HG03095 (cell line): ENCODE data around the gene APOBEC3H.

Source experiments
- ATAC-seq: cut with Tn5 transposase; IDR thresholded peaks from one replicate; pipeline ENCODE4 v1.9.1; 2021; ENCODE audit warnings: moderate library complexity; ENCODE audit not compliant: unreplicated experiment

APOBEC3H gene

DNA sequence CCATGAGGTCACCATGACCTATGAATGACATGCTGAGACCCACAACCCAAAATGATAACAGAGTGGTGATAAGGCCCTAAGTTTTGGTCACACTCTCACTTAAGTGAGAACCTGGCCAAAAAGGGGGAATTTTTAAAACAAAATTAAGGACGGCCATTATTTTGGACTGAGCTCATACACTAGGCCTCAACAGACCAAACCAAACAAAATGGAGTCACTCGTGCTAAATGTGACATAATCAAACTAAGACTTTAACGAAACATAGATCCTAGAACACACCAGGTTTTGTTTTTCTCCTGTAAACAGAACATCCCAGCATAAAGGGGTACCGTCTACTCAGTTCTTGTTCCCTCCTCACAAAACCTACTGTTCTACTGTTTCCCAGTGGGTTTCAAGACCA, 11.4 kb downstream of the APOBEC3H start:
- no peak for ATAC-seq

DNA sequence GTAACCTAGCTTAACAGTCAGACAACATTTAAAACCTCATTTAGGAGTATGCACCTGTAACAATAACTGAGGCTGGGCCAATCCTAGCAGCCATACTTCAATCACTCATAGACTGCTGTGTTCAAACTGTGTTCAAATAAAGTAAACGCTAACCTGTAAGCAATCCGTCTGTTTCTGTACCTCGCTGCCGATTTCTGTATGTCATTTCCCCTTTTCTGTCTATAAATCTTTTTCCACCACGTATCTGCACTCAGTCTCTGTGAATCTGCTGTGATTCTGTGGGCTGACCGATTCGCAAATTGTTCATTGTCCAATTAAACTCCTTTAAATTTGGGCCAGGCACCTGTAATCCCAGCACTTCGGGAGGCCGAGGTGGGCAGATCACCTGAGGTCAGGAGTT, 12.3 kb downstream of the APOBEC3H start:
- ATAC-seq, result no peak

DNA sequence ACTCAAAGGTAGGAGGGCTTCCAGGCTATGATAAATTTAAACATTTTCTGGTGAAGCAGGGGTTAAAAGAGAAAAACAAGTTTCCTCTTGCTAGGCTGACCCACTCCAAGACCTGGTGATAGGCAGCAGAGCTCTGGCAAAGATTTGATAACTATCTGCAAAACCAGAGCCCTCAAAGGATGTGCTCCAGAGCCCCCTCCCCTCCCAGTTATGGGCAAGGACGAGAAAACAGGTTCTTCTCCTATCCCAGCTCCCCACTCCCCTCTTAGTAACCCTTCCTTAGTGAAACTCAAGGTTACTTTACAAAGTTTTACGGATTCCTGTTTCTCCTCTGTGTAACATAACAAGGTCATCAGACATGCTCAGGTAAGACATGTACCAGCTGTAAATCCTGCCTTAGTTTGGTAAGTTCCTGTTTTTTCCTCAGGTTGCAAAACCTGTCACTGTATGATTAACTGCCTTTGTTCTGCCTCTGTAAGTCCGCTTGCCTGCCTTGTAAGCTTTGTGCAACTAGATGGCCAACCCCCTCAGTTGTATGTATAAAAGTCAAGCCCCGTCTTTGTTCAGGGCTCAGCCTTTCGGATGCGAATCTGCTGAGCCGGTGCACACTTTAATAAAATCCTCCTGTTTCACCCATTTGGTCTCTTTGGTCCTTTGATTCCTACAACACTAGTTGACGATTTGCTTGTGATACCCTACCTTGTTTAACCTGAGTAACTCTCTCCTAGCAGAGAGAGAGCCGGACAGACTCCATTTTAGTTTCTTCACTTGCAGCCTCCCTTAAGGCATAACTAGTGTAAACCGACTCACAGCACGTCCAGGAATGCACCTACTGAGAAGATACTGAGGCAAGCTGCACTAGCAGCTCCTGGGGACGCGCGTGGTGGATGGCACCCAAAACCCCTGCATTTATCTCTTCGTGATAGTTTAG, 13.9 kb downstream of the APOBEC3H start:
- ATAC-seq, result no peak

DNA sequence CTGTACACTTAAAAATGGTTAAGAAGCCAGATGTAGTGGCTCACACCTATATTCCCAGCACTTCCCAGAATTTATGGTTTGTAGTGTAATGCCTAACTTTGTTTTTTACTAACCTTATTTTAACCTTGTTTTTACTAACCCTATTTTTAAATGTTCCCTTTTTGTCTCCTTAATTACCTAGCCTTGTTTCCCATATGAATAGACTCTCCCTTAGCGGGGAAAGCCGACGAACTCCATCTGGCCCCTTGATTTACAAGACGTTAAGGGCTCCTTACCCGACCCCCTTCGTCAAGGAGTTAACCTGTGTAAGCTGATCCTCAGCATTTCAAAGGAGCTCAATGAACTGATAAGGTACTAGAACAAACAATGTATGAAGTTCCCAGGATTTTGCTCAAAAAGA, 17.1 kb downstream of the APOBEC3H start:
- no peak for ATAC-seq

DNA sequence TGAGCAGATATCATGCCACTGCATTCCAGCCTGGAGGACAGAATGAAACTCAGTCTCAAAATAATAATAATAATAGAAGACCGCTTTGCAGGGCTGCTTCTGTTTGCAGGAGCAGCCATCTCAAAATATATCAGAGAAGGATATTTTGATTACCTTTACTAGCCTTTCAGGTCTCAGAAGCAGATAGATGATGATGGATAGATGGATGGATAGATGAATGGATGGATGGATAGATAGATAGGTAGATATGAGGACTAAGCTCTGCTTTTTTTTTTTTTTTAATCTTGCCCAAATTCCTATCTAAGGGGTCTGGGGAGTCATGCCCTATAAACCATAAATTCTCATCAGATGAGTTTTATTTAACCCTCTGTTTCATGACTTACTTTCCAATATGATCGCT, 18.5 kb downstream of the APOBEC3H start:
- no peak for ATAC-seq

DNA sequence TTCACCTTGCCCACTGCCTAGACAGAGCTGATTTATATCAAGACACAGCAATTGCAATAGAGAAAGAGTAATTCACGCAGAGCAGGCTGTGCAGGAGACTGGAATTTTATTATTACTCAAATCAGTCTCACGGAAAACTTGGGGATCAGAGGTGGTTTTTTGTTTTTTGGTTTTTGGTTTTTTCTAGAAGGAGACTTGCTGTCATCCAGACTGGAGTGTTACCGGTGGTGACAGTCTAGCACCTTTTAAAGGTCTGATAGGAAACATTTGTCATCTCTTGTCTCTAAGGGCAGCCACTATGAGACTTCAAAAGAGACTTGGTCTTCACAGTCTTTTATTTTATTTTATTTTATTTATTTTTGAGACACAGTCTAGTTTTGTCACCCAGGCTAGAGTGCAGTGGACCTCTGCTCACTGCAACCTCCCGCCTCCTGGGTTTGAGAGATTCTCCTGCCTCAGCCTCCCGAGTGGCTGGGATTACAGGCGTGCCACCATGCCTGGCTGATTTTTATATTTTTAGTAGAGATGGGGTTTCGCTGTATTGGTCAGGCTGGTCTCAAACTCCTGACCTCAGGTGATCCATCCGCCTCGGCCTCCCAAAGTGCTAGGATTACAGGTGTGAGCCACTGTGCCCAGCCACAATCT, 19.1 kb downstream of the APOBEC3H start:
- ATAC-seq, result no peak

DNA sequence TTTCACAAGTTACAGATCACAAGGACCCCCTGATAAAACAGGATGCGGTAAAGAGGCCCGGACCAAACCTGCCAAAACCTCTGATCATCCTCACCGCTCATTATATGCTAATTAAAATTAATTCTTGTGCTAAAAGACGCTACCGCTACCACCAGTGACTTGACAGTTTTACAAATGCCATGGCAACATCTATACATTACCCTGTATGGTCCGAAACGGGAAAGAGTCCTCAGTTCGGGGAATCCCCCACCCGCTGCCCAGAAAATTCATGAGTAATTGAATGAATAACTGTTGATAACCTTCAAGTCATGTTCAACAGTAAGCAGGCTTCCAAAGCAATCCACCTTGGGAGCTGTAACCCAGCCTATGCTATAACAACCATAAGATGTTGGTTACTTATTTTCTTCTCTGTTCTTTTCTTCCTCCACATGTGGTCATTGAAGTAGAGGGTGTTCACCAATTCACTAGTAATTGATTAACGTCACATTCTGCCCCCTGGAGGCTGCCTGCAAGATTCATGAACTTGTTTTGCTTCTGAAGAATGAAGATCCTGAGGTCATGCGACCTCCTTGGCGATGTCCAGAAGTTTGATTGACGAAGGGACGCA, 20.6 kb downstream of the APOBEC3H start:
- ATAC-seq, result no peak

DNA sequence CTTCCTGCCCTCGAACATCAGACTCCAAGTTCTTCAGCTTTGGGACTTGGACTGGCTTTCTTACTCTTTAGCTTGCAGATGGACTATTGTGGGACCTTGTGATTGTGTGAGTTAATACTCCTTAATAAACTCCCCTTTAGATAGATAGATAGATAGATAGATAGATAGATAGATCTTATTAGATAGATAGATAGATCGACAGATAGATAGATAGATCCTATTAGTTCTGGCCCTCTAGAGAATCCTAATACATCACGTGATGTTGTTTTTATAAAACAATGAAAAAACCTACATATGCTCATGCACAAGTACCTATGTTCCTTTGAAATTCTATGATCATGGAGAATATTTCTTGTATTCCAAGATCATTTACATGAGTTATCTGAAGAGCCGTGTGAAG, 23.9 kb downstream of the APOBEC3H start:
- no peak for ATAC-seq

DNA sequence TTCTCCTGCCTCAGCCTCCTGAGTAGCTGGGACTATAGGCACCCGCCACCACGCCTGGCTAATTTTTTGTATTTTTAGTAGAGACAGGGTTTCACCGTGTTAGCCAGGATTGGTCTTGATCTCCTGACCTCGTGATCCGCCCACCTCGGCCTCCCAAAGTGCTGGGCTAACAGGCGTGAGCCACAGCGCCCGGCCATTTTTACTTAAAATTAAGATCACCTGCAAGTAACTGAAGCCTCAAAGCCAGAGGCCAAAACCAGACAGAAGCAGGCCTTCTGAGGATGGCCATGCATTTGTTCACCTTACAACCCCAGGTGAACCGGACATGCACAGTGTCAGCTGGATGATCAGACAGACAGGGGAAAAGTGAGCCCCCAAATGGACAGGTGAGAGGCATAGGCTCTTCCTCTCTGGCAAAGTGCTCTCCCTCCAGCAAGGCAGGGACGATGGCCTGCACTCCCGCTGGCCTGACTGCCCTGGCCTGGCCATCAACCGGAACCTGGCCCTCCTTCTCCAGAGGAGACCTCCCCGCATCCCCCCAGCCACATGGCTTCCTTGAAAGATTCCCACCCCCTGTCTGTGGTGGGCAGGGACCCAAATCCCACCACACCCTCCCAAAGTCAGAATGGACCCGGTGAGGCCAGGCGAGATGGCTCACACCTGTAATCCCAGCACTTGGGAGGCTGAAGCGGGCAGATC, 25.9 kb downstream of the APOBEC3H start:
- ATAC-seq, result no peak

DNA sequence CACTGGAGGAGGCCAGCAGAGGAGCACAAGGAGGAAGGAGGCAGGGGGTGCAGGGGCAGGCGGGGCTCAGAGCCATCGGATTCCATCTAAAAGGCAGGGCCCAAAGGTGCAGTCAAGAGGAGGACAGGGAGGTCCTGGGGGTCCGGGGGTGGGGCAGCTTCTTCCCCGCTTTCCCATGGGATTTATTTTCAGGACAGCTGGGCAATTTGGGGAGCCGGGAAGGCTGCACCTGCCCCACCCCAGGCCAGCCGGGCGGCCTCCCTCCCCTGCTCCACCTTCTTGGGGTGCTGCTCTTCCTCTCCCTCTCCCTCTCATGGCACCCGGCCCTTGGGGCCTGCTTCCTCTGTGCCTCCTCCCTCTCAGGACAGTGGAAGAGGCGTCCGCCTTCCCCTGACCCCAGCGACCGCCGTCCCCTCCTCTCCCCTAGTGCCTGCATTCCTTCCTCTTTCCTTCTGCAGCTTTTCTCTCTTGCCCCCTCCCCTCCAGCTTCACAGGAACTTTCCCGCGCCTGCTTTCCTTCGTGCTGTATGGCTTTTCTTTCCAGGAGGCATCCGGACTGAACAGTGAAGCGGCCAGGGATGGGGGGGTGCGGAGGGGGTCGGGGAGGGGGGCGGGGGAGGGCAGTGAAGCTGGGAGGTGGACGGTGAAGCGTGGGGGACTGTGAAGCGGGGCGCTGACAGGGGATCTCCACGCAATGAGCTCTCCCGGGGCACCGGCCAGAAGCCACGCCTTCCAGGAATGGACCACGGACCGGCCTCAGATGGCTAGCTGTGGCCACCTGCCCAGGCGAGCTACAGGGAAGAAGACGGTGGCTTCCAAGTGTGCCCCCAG, 26.9 kb downstream of the APOBEC3H start:
- ATAC-seq, result no peak

DNA sequence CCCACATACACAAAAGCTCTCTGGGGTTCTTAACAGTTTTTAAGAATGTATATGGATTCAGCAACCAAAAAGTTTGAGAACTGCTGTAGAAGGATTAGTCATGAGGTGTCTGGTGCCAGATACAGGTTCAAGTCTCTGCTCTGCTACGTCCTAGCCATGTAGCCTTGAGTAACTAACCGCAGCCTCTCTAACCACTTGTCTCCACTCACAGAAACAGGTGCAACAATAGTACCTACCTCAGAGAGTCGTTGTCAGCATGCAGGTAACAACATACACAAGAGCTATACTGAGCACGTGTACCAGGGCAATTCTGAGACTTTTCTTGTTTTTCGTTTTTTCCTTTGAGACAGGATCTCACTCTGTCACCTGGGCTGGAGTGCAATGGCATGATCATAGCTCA, 28.6 kb downstream of the APOBEC3H start:
- ATAC-seq, result no peak

DNA sequence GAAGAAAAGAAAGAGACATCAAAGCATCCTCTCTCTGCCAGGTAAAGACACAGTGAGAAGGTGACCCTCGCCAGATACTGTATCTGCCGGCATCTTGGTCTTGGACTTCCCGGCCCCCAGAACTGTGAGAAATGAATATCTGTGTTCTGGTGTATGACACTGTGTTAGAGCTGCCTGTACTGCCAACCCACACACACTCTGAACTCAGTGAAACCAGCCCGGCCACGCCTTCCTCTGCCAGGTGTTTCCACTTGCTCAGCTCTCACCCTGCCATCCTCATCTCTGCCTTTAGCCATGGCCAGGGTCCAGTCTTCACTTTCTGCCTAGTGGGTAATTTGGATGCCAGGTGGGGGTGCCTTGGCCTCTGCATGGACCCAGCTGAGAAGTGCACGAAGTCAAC, 31.5 kb downstream of the APOBEC3H start:
- no peak for ATAC-seq

DNA sequence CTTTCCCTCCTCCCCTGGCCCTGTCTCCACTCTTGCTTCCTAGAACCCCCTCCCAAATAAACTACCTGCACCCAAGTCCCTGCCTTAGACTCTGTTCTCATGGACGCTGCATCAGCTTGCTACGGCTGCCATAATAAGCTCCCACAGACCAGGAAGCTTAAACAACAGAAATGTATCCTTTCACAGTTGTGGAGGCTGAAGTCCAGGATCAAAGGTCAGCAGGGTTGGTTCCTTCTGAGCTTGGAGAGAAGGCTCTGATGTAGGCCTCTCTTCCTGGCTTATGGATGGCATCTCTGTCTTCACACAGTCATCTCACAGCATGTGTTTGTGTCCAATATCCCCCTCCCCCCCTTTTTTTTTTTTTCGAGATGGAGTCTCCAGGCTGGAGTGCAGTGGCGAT, 32.0 kb downstream of the APOBEC3H start:
- ATAC-seq, result no peak

DNA sequence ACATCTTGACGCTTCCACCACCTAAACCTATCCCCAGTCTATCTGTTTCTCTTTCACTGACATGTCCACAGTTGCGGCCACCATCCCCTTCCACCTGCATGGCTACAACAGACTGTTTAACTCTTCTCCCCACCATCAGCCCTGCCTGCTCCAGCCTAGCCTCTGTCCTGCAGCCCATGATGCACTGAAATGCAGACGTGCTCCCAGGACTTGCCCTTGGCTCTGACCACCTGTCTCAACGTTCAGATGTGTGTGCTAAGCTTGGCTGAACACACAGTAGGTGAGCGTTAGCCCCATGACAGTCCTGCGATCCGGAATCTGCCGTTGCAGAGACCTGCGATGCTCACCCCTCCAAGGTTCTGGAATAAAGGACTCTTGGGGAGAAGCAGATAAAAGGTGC, 32.7 kb downstream of the APOBEC3H start:
- ATAC-seq, result no peak

DNA sequence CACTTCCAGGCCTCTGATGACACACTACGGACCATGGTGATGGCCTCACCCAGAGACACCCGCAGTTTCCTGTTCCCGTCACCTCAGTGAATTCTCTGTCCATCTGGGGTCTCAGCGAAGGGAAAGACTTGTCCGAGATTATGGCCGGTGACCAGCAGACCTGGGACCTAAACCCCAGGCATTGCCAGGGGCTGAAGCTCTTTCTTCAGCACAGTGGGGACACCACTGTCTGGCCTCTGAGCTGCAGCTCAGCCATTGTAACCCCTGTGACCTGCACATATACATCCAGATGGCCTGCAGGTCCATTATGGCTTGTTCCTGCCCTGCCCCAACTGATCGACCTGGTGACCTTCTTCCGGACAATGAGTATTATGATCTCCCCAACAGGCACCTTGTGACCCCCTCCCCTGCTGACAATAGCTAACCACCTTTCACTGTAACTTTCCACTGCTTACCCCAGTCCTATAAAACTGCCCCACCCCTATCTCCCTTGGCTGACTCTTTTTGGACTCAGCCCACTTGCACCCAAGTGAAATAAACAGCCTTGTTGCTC, 33.2 kb downstream of the APOBEC3H start:
- no peak for ATAC-seq

DNA sequence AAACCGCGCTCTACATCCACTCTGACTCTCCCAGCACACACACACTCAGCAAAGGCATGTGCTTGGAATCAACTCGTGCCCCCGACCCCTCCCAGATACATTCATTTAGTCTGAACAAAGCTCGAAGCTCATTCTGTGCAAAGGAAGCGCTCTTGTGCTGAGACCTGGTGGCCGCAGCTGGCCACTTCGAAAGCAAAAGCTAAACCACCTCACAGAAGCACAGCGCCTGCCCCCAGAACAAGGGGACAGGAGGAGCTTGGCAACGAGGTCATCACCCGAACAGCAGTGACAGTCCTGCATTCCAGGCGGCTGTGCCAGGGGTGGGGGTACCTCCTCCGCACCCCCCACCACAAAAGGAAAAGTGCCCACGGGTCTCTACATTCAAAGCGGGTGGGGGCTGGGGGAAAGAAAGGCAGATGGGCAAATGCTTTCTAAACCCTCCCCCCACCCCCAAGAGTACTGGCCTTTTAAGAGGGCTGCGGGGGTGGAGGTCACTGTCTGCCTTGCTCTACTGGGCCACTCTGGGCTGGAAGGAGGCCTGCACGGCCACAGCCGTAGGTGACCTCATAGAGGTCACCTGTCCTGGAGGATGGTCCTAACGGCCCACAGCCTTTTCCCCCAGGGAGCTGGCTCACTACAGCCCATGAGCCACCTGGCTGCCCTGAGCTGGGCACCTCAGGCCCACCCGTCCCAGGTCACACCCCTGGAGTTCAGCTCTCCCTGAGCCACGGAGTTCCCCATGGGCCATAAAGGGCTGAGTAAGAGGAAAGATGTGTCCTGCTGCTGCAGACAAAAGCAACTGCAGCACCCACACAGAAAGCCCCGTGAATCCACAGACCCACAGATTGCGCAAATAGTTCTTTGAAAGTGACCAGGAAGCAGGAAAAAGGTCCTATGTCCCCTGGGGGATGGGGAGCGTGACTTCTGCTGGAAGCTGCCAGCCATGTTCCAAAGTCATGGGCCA, 34.1 kb downstream of the APOBEC3H start:
- ATAC-seq, result no peak

DNA sequence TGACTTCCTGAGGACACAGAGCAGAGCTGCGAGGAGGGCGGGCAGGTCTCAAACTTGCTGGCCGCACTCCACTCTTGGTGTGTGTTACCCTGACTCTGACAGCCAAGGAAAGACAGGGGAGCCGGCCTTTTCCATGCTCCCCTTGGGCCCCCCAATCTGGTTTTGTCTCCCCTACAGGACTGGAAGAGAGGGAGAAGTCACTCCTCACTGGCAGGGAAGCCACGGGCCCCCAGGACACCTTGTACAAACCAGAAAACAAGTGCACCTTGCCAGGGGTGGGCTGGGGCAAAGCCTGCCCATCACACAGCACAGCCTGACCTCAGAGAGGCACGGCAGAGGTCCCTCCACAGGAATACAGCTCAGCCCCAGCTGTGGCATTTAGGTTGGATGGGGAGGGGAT, 35.2 kb downstream of the APOBEC3H start:
- ATAC-seq, result no peak

DNA sequence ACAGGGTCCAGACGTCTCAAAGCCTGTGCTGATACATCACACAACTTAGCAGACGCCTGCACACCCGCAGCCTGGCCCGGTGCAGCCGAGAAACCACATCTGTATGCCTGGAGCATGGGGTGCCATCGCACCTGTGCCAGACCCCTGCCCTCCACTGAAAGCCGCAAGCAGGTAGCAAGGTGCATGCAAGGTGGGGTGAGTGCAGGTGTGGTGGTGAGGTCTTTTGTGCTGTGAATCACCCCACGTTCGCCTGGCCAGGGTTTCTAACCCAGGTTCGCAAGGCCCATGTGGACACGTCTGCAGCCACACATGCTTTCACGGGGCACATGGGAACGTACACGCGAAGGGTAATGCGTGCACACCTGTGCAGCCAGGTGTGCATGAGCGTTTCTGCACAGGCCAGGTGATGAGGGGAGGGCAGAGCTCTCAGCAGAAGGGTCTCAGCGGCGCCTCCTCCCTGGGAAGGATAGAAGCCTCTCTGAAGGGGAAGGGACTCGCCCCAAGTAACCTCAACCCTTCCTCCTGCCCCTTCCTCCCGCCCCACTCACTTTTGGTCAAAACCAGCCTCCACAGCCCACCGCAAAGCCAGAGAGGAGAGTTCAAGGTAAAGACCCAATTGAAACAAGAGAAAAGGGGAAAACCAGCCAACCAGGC, 36.0 kb downstream of the APOBEC3H start:
- ATAC-seq, result no peak

DNA sequence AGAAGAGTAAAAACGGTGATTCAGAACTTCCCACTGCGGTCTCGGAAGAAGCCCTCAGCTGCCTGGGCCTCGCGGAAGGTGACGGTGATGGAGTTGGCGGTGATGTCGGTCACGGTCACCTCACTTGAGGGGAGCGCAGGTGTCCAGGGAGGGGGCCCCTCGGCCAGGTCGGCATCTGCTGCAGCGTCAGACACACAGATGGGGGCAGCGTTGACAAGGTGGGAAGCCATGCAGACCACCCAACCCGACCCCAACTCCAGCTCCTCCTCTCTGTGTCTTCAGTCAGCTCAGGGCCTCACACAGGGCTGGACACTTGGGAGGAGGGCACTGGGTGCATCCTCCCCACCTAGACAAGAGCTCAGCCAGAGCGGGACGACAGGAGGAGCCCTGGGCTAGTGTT, 36.8 kb downstream of the APOBEC3H start:
- ATAC-seq, result no peak
